D721Med (cell line): ENCODE data around the gene TAF1.
"Not testable (repeated sequence)": the region's sequence is repeated elsewhere in the genome, so short reads cannot be mapped to it uniquely, and the experiment has no call there.

Source experiments
- DNase-seq: peaks from one replicate; pipeline ENCODE4 v3.0.0; 2011; ENCODE audit warnings: low spot score; ENCODE audit not compliant: insufficient read length
- FAIRE-seq: peaks from 2 replicates; lab custom pipeline; 2011; peaks lifted over from hg19 to GRCh38; lab: Jason Lieb, UNC
- TF ChIP-seq, protein P1 (sequence below): IDR thresholded peaks from 2 replicates; pipeline ENCODE4 v1.5.1; 2012; ENCODE audit warnings: mild to moderate bottlenecking, control low read depth; ENCODE audit not compliant: insufficient read depth; ENCODE audit errors: missing control alignments

TAF1 gene

DNA sequence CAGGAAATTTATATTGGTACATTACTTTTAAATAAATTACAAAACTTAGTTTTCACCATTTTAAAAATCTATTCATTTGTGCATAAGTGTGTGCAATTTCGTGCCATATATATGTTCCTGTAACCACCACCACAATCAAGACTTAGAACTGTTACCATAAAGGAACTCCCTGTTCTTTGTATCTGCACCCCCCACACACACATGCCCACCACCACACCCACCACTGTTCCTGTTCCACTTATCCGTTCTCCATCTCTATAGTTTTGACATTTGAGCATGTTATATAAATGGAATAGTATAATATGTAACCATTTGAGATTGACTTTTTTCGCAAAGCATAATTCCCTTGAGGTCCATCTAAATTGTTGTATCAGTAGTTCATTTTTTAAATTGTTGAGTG is 73.7 kb downstream of the TAF1 start:
- TF ChIP-seq, protein P1, sequence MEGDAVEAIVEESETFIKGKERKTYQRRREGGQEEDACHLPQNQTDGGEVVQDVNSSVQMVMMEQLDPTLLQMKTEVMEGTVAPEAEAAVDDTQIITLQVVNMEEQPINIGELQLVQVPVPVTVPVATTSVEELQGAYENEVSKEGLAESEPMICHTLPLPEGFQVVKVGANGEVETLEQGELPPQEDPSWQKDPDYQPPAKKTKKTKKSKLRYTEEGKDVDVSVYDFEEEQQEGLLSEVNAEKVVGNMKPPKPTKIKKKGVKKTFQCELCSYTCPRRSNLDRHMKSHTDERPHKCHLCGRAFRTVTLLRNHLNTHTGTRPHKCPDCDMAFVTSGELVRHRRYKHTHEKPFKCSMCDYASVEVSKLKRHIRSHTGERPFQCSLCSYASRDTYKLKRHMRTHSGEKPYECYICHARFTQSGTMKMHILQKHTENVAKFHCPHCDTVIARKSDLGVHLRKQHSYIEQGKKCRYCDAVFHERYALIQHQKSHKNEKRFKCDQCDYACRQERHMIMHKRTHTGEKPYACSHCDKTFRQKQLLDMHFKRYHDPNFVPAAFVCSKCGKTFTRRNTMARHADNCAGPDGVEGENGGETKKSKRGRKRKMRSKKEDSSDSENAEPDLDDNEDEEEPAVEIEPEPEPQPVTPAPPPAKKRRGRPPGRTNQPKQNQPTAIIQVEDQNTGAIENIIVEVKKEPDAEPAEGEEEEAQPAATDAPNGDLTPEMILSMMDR = no peak
- FAIRE-seq (no peak), DNase-seq (no peak)

DNA sequence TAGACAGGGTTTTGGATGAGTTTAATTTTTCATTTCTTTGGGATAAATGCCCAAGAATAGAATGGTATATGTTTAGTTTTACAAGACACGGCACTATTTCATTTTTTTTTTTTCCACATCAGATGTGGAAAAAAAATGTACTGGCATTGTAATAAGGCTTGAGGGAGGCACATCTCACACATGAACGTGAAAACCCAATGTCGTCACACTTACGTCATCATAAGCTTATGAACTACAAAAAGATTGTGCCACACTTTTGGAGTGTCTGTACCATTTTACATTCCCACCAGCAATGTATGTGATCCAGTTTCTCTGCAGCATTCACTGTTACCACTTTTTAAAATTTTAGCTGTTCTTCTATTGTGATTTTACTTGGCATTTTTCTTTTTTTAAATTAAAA is 74.2 kb downstream of the TAF1 start:
- DNase-seq = no peak
- FAIRE-seq = no peak
- TF ChIP-seq, protein P1 = no peak

DNA sequence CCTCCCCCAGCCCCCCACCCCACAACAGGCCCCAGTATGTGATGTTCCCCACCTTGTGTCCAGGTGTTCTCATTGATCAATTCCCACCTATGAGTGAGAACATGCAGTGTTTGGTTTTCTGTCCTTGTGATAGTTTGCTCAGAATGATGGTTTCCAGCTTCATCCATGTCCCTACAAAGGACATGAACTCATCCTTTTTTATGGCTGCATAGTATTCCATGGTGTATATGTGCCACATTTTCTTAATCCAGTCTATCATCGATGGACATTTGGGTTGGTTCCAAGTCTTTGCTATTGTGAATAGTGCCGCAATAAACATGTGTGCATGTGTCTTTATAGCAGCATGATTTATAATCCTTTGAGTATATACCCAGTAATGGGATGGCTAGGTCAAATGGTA is 75.7 kb downstream of the TAF1 start:
- not testable (repeated sequence) for FAIRE-seq

DNA sequence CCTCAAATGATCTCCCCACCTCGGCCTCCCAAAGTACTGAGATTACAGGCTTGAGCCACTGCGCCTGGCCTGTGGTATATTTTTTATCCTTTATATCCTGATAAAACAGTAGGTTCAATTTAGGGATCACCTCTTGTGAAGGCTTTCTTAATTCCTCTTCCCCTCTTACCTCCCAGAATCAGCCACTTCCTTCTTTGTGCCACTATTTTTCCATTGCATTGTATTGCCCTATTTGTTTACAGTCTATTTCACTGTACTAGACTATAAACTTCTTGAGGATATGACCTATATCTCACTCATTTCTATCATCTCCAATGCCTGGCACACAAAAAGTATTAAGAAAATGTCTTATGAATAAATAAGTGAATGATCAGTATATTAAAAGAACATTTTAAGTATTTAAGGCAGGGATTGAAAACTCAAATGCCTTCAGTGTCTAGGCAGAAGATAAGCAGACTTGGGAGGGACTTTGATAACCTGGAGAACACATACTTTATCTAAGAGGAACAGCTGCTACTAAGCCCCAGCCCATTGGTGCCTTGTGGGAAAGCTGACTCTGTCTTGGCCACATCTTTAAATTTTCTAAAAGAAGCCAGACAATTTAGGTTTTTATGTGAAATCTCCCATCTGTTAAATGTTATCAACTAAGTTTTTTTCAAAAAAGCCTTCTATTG is 84.4 kb downstream of the TAF1 start:
- TF ChIP-seq, protein P1 = no peak
- FAIRE-seq = no peak

More for the DNA sequence above, 75.7 kb downstream of the TAF1 start:
- DNase-seq = not testable (repeated sequence)

DNA sequence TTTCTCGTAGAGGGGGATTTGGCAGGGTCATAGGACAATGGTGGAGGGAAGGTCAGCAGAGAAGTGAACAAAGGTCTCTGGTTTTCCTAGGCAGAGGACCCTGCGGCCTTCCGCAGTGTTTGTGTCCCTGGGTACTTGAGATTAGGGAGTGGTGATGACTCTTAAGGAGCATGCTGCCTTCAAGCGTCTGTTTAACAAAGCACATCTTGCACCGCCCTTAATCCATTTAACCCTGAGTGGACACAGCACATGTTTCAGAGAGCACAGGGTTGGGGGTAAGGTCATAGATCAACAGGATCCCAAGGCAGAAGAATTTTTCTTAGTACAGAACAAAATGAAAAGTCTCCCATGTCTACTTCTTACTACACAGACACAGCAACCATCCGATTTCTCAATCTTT is 85.4 kb downstream of the TAF1 start:
- not testable (repeated sequence) for DNase-seq, FAIRE-seq

More for the DNA sequence above, 84.4 kb downstream of the TAF1 start:
- DNase-seq = no peak

DNA sequence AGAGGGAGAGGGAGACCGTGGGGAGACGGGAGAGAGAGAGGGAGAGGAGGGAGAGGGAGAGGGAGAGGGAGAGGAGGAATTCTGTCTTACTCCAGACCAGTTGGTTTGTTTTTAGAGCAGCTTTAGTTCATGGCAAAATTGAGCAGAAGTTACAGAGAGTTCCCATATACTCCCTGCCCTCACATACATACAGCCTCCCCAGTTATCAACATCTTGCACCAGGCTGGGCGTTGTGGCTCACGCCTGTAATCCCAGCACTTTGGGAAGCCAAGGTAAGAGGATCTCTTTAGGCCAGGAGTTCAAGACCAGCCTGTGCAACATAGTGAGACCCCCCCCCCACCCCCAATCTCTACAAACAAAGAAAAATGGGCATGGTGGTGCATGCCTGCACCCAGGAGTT is 86.9 kb downstream of the TAF1 start:
- TF ChIP-seq, protein P1 = no peak
- DNase-seq (no peak), FAIRE-seq (no peak)

DNA sequence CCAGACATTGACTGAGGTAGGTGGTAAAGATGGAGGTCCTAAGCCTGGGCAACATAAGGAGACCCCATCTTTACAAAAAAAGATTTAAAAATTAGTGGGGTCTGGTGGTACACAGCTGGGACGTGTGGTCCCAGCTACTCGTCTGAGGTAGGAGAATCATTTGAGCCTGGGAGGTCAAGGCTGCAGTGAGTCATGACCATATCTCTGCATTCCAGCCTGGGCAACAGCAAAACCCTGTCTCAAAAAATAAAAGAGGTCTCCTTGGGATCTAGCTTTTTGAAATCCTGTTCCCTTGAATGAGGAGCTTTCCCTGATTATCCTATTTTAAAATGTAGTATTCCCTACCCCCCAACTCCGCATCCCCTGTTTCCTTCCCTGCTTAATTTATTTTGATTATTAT is 88.1 kb downstream of the TAF1 start:
- FAIRE-seq = no peak
- TF ChIP-seq, protein P1 = no peak
- DNase-seq = no peak

DNA sequence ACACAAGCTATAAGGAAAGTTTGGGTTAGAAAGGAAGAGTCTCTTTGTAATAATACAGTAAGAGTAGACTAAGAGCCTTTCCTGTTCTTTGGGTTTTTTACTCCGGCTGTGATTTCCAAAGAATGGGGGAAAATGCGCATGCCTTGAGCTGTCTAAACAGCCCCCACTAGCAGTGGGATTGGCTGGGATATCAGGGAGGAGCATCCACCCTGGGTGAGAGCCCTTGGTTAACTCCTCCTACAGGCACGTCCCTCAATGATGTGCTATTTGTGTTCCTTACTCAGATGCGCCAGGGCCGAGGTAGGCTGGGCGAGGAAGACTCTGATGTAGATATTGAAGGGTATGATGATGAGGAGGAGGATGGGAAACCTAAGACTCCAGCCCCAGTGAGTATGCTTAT is 92.7 kb downstream of the TAF1 start:
- DNase-seq (no peak), FAIRE-seq (no peak)
- TF ChIP-seq, protein P1 = no peak
